B cell (primary cell): Measurements from ENCODE around the gene ANKRD10.

Experiments used
- EZH2 ChIP-seq: IDR thresholded peaks from 2 replicates; pipeline ENCODE4 v1.6.1; 2012; ENCODE audit warnings: borderline replicate concordance, low read depth, mild to moderate bottlenecking, moderate library complexity, low read length; ENCODE audit not compliant: insufficient read depth, poor library complexity, severe bottlenecking
- TF ChIP-seq, protein P1 (sequence below): fragments of 200-600 bp; IDR thresholded peaks from one replicate; pipeline ENCODE4 v1.8.0; 2022; ENCODE audit warnings: antibody characterized with exemption, mild to moderate bottlenecking

DNA sequence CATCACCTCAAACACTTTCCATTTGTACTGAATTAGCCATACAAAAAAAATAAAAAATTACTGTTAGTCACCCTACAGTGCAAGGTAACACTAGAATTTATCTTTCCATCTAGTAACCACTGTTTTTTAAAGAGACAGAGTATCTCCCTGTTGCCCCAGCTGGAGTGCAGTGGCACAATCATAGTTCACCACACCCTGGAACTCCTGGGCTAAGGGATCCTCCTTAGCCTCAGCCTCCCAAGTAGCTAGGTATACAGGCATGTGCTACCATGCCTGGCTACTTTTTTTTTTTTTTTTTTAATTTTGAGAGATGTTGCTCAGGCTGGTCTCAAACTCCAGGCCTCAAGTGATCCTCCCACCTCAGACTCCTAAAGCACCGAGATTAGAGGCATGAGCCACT lies 17.9 kb downstream of the ANKRD10 start:
- TF ChIP-seq, protein P1, sequence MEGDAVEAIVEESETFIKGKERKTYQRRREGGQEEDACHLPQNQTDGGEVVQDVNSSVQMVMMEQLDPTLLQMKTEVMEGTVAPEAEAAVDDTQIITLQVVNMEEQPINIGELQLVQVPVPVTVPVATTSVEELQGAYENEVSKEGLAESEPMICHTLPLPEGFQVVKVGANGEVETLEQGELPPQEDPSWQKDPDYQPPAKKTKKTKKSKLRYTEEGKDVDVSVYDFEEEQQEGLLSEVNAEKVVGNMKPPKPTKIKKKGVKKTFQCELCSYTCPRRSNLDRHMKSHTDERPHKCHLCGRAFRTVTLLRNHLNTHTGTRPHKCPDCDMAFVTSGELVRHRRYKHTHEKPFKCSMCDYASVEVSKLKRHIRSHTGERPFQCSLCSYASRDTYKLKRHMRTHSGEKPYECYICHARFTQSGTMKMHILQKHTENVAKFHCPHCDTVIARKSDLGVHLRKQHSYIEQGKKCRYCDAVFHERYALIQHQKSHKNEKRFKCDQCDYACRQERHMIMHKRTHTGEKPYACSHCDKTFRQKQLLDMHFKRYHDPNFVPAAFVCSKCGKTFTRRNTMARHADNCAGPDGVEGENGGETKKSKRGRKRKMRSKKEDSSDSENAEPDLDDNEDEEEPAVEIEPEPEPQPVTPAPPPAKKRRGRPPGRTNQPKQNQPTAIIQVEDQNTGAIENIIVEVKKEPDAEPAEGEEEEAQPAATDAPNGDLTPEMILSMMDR, result no peak
- no peak for TF ChIP-seq EZH2
